ENCODE measurements around the gene IGSF9B. TPM values are rescaled to one million over a fixed set of nuclear protein-coding genes. Genes with fewer than 3 reads are reported as not detected.

IGSF9B gene
- total and polyA plus RNA-seq, 10 of the 15 experiments (the other 5 are each of a cell fraction or from before 2014, with no cell fraction given), result 0.03 to 3.7 (median 0.20) TPM; not detected in 2

GRCh38 chr11:133956650-133957633, at the start of gene IGSF9B (continued):
- TF ChIP-seq, protein P1, sequence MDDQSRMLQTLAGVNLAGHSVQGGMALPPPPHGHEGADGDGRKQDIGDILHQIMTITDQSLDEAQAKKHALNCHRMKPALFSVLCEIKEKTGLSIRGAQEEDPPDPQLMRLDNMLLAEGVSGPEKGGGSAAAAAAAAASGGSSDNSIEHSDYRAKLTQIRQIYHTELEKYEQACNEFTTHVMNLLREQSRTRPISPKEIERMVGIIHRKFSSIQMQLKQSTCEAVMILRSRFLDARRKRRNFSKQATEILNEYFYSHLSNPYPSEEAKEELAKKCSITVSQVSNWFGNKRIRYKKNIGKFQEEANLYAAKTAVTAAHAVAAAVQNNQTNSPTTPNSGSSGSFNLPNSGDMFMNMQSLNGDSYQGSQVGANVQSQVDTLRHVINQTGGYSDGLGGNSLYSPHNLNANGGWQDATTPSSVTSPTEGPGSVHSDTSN (IDR thresholded peaks at IDR 0.05; ENCODE audit: insufficient replicate concordance, low read depth, low read length), result peak; percentile 97
- peak; percentile 20 for TF ChIP-seq RELA (IDR thresholded peaks at IDR 0.05; ENCODE audit: borderline replicate concordance, partially characterized antibody)
- no peak for TF ChIP-seq CREM (IDR thresholded peaks at IDR 0.05; ENCODE audit: low read depth)
- TF ChIP-seq TCF7 (IDR thresholded peaks at IDR 0.05; ENCODE audit: borderline replicate concordance), result no peak
- TF ChIP-seq, protein P2, sequence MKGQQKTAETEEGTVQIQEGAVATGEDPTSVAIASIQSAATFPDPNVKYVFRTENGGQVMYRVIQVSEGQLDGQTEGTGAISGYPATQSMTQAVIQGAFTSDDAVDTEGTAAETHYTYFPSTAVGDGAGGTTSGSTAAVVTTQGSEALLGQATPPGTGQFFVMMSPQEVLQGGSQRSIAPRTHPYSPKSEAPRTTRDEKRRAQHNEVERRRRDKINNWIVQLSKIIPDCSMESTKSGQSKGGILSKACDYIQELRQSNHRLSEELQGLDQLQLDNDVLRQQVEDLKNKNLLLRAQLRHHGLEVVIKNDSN (IDR thresholded peaks at IDR 0.05; ENCODE audit: borderline replicate concordance, extremely low read length, insufficient read depth, low read depth, low read length), result no peak
- no peak for TF ChIP-seq JUND (IDR thresholded peaks at IDR 0.05; ENCODE audit: low read depth, low read length)
- TF ChIP-seq IRF4 (IDR thresholded peaks at IDR 0.05; ENCODE audit: low read depth, low read length), result no peak
- TF ChIP-seq IRF3 (IDR thresholded peaks at IDR 0.05), result peak; percentile 84; the same call in 1 of the 2 replicates
